ENCODE measurements around the gene AGMAT.

AGMAT gene

DNA sequence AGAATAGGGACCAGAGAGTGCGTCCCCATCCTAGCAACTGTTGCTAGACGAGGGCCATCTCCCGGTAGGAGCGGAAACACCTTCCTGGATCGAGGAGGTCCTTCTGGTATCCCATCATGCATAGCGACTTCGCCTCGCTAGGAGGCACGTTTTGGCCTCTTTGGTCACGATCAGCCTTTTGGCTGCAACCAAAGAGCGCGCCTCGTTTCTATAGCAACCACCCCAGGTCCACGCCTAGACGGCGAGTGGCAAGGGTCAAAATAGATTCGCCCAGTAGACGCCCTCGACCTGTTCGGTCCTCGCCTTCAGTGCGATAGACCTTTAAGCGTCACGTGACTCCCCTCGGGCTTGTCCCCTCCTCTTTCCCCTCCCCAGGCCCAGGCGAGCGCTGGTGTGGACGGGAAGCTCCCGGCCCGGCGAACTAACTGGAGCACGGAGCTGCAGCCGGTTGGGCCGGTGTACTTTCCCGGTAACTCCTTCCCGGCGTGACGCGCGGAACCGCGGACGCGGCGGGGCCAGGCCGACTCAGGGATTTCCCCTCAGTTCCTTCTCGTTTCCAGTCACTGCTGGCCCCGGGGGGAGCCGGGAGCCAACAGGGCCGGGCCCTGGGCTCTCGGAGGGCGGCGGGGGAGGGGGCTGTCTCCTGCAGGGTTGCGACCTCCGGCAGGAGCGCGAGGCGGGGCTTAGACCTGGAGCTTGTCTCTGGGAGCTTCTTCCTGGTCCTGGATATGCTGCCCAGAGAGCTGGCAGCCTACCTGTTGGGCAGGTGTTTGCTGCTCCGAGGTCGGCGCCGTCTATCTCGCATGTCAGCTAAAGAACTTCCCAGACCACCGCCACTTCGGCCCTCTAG lies 58.1 kb downstream of the AGMAT start, which contains the start of gene DNAJC16:
DNAJC16 (plus strand) TSS at position 359 of the 850 bp plus-strand sequence. CDS start 2,258 bp downstream, outside the sequence.
- H3K9me3 Mint-ChIP-seq = no peaks in the 10 kb centered on the region
- no peaks in the 10 kb centered on the region for H3K27me3 Mint-ChIP-seq
- ATAC-seq (replicated peaks) (peak; percentile 54 to 66), DNase-seq (peak; percentile 100)
- H3K4me3 Mint-ChIP-seq = peak within 1 kb of the TSS; percentile 87 to 92
- peak within 1 kb of the TSS; percentile 99 for H3K27ac Mint-ChIP-seq
- peaks cover 4 to 10% of the 10 kb centered on the region in 2 donors for H3K36me3 Mint-ChIP-seq
- H3K4me1 Mint-ChIP-seq = peaks cover 27 to 46% of the 10 kb centered on the region in 2 donors

DNA sequence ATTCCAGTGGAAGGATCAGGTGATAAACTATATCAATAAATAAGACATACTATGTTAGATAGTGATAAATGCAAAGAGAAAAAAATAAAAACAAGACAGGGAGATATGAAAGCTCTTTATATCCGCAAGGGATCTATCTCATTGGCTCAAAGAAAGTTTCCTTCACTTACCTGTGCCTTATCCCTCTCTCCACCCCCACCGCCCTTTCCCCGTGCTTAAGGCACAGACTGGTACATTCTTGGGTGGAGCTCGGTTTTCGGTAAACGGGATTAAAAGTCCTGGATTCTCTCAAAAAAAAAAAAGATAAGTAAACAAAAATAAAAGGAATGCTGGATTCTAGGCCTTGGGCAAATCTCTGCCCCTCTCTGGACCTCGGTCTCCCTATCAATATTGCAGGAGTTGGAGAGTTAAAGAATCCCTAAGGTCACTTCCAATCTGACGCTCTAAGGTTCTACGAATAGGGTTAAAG lies 58.8 kb downstream of the AGMAT start:
- H3K36me3 Mint-ChIP-seq = peaks cover 7 to 12% of the 10 kb centered on the region in 2 donors
- H3K27me3 Mint-ChIP-seq = no peaks in the 10 kb centered on the region
- H3K4me1 Mint-ChIP-seq = peaks cover 29 to 49% of the 10 kb centered on the region in 2 donors
- no peaks in the 10 kb centered on the region for H3K9me3 Mint-ChIP-seq
- peak overlapping the region; percentile 87 to 92 for H3K4me3 Mint-ChIP-seq
- peak overlapping the region; percentile 99 for H3K27ac Mint-ChIP-seq
- DNase-seq (no peak), ATAC-seq (replicated peaks) (no peak)

DNA sequence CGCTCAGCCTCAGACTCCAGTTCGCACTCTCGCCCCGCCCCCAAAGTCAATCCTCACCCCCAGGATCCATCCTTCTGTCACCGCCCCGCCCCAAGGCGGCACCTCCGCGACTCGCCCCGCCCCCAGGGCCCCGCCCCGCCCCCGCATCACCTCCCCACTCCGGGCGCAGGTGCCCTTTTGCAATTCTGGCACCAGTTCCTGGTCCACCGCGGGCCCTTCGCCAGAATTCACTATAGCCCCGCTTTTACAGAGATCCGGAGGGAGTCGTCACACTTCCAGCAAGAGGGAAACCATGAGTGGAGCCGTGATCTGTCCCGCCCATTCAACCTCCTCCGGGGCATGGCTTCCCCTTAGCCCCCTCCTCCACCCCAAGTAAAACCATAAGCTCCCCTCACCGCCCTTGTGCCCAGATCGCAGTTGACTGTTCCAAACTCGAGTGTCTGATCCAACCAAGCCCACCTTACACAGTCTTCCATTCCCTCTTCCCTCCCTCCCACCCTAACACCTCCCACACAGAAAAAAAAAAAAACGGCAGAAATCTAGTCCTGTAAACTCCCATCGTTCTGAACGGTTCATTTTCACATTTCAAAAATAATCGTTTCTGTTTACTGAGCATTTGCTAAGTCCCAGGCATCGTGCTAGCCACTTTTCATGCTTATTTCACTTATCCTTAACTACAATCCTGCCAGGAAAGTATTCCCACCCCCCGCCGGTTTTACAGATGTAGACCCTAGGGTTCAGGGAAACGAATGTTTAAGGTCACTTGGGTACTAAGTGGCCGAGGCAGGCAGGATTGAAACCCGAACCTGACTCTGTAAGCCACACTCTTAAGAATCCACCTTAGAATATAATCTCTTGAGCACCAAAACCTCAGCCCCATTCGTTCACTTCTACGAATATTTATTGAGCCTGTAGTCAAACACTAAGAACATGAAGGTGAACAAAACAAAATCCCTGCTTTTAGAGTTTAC lies 59.5 kb downstream of the AGMAT start:
- H3K36me3 Mint-ChIP-seq = peaks cover 4 to 8% of the 10 kb centered on the region in 2 donors
- no peaks in the 10 kb centered on the region for H3K9me3 Mint-ChIP-seq
- peak overlapping the region; percentile 87 to 92 for H3K4me3 Mint-ChIP-seq
- ATAC-seq (replicated peaks) (peak; percentile 52 to 66), DNase-seq (no peak)
- H3K27ac Mint-ChIP-seq = peak overlapping the region; percentile 99
- peaks cover 27 to 49% of the 10 kb centered on the region in 2 donors for H3K4me1 Mint-ChIP-seq
- H3K27me3 Mint-ChIP-seq = no peaks in the 10 kb centered on the region

DNA sequence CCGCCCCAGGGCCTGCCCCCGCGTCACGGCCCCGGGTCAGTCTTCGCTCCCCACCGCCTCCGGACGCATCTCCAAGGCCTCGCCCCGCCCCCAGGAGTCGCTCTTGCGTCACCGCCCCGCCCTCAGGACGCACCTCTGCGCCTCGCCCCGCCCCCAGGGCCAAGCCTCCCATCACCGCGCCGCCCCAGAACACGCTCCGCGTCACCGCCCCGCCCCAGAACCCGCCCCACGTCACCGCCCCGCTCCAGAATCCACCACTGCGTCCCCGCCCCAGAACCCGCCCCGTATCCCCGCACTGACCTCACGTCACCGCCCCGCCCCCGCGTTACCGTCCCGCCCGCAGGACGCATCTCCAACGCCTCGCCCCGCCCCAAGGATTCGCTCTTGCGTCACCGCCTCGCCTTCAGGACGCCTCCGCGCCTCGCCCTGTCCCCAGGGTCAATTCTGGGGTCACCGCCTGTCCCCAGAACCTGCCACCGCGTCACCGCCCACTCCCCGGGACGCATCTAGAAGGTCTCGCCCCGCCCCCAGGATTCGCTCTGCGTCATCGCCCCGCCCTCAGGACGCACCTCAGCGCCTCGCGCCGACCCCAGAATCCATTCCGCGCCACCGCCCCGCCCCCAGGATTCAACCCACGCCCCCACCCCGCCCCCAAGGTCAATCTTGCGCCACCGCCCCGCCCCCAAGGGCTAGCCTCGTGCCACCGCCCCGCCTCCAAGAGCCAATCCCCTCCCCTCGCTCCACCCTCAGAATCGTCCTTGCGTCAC lies 60.4 kb downstream of the AGMAT start:
- no peaks in the 10 kb centered on the region for H3K27me3 Mint-ChIP-seq
- H3K9me3 Mint-ChIP-seq = no peaks in the 10 kb centered on the region
- ATAC-seq (replicated peaks) (peak; percentile 59 to 61), DNase-seq (peak; percentile 98)
- H3K4me3 Mint-ChIP-seq = peak overlapping the region; percentile 87 to 92
- peaks cover 4 to 7% of the 10 kb centered on the region in 2 donors for H3K36me3 Mint-ChIP-seq
- peak overlapping the region; percentile 99 for H3K27ac Mint-ChIP-seq
- H3K4me1 Mint-ChIP-seq = peaks cover 27 to 49% of the 10 kb centered on the region in 2 donors

DNA sequence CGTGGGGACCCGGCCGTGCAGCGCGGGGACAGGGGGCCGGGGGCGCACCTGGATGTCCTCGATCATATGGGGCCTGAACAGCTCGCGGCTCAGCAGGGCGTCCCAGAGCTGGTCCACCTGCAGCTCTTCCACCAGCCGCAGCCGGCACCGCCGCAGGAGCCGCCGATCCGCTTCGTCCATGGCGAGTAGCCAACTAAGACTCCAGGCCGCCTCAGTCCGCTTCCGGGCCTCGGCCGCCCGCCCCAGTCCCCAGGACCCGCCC lies 60.9 kb downstream of the AGMAT start, which contains the start of gene CASP9:
CASP9 (minus strand) TSS at position 195 of the 262 bp plus-strand sequence; CDS start at position 180, 15 bp downstream.
- Mint-ChIP-seq H3K4me1 (peaks cover 27 to 49% of the 10 kb centered on the region in 2 donors), H3K27ac (peak within 1 kb of the TSS; percentile 99), H3K9me3 (no peaks in the 10 kb centered on the region), H3K4me3 (peak within 1 kb of the TSS; percentile 87 to 92), H3K27me3 (no peaks in the 10 kb centered on the region), H3K36me3 (peaks cover 4 to 10% of the 10 kb centered on the region in 2 donors)
- no peak for ATAC-seq (replicated peaks)
- no peak for DNase-seq

DNA sequence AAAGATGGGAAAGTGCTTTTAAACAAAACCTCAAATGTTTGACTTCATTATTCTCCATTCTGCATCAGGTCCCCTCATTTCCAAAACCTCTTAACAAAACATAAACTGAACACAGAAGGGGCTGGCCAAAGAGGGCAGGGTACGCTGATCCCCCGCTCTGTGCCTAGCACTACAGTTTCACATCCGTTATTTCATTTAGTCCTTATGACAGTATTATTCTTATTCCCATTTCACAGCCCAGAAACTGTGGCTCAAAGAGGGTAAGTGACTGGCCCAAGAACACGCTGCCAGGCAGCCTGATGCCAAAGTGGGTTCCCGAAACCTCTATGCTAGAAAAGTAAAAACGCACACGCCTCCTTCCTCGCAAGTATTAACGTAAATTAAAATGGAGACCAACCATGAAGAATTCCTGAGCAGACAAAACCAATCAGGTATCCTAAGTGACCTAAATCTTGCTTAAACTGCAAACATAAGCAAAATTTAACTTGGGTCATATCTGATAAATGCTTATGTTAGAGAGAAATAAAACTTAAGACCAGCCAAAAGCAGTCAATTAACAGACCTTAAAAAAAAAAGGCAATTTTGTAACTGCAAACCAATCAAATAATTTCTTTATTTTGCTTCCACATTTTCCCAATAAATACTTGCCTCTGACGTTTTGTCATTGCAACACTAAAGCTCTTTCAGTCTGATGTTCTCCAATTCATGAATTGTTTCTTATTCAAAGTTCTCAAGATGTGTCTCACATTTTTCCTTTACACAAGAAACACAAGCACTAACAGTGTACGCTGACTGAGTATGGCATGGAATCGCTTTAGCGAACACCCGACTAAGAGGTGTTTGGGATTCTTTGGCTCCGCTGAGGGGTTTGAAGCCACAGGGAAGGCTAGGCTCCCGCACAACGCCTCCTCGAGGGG lies 61.5 kb downstream of the AGMAT start:
- DNase-seq = no peak

DNA sequence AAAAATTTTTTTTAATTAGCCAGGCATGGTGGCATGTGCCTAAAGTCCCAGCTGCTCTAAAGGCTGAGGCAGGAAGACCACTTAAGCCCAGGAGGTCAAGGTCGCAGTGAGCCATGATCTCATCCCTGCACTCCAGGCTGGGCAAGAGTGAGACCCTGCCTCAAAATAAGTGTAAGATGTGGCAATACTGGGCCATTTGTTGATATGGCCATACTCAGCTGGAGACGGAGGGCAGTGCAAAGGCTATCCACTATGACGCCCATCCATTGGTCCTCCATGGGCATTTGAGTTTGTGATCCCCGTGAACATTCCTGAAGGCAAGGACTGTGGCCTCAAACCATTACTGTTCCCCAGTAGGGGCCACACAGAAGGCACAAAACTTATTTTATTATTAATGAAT lies 62.3 kb downstream of the AGMAT start:
- no peak for ATAC-seq (replicated peaks)
- Mint-ChIP-seq H3K9me3 (no peaks in the 10 kb centered on the region), H3K36me3 (peaks cover 11 to 21% of the 10 kb centered on the region in 2 donors), H3K27me3 (no peaks in the 10 kb centered on the region), H3K4me3 (peak overlapping the region in 1 of 2 donors; percentile 92), H3K27ac (no peak overlapping the region), H3K4me1 (peaks cover 25 to 42% of the 10 kb centered on the region in 2 donors)
- DNase-seq = no peak

More for the DNA sequence above, 61.5 kb downstream of the AGMAT start:
- H3K4me3 Mint-ChIP-seq = peak overlapping the region; percentile 87 to 92
- H3K4me1 Mint-ChIP-seq = peaks cover 25 to 49% of the 10 kb centered on the region in 2 donors
- H3K27me3 Mint-ChIP-seq = no peaks in the 10 kb centered on the region
- no peaks in the 10 kb centered on the region for H3K9me3 Mint-ChIP-seq
- peak overlapping the region; percentile 99 for H3K27ac Mint-ChIP-seq
- H3K36me3 Mint-ChIP-seq = peaks cover 4 to 13% of the 10 kb centered on the region in 2 donors
- no peak for ATAC-seq (replicated peaks)
